HEK293T (cell line): Measurements from ENCODE around the gene SNRNP40.

ENCODE experiments used
- ARNT ChIP-seq: fragments of 450-650 bp; IDR thresholded peaks from 2 replicates; pipeline ENCODE4 v1.6.1; 2017; ENCODE audit warnings: mild to moderate bottlenecking
- BHLHE40 ChIP-seq: fragments of 450-650 bp; IDR thresholded peaks from 2 replicates; pipeline ENCODE4 v1.6.1; 2016; ENCODE audit warnings: mild to moderate bottlenecking, moderate library complexity, borderline replicate concordance
- CTBP1 ChIP-seq: fragments of 450-650 bp; IDR thresholded peaks from 2 replicates; pipeline ENCODE4 v1.6.1; 2016; ENCODE audit warnings: borderline replicate concordance
- ELF4 ChIP-seq: fragments of 450-650 bp; IDR thresholded peaks from 2 replicates; pipeline ENCODE4 v1.6.1; 2017; ENCODE audit warnings: antibody characterized with exemption
- FOXA1 ChIP-seq: fragments of 450-650 bp; IDR thresholded peaks from 2 replicates; pipeline ENCODE4 v1.6.1; 2016; ENCODE audit warnings: mild to moderate bottlenecking
- FOXK2 ChIP-seq: fragments of 450-650 bp; IDR thresholded peaks from 2 replicates; pipeline ENCODE4 v1.6.1; 2016; ENCODE audit warnings: mild to moderate bottlenecking
- FOXM1 ChIP-seq: fragments of 450-650 bp; IDR thresholded peaks from 2 replicates; pipeline ENCODE4 v1.6.1; 2017; ENCODE audit warnings: mild to moderate bottlenecking, borderline replicate concordance
- HDGF ChIP-seq: fragments of 450-650 bp; IDR thresholded peaks from 2 replicates; pipeline ENCODE4 v1.6.1; 2017; ENCODE audit warnings: antibody characterized with exemption, borderline replicate concordance
- L3MBTL2 ChIP-seq: fragments of 450-650 bp; conservative IDR thresholded peaks from 2 replicates; pipeline ENCODE4 v1.6.1; 2016; ENCODE audit warnings: mild to moderate bottlenecking
- LEF1 ChIP-seq: fragments of 450-650 bp; IDR thresholded peaks from 2 replicates; pipeline ENCODE4 v1.6.1; 2017; ENCODE audit warnings: mild to moderate bottlenecking, borderline replicate concordance
- SP1 ChIP-seq: fragments of 450-650 bp; IDR thresholded peaks from 2 replicates; pipeline ENCODE4 v1.6.1; 2017
- TARDBP ChIP-seq: fragments of 450-650 bp; IDR thresholded peaks from 2 replicates; pipeline ENCODE4 v1.6.1; 2016

GRCh38 chr1:31261916-31262315 lies 34.7 kb downstream of the SNRNP40 start:
- TF ChIP-seq FOXK2: no peak
- no peak for TF ChIP-seq ARNT
- no peak for TF ChIP-seq BHLHE40
- TF ChIP-seq LEF1: no peak
- TF ChIP-seq FOXA1: no peak
- no peak for TF ChIP-seq TARDBP
- no peak for TF ChIP-seq FOXM1
- no peak for TF ChIP-seq SP1
- TF ChIP-seq CTBP1: no peak
- no peak for TF ChIP-seq ELF4
- no peak for TF ChIP-seq L3MBTL2
- TF ChIP-seq HDGF: no peak
